ENCODE measurements around the gene PFKFB1. TPM values are rescaled to one million over a fixed set of nuclear protein-coding genes. Genes with fewer than 3 reads are reported as not detected.
"Not testable (repeated sequence)": the region's sequence is repeated elsewhere in the genome, so short reads cannot be mapped to it uniquely, and the experiment has no call there.

Gene PFKFB1
- total RNA-seq, 1 donor from 2014 or later: 0.58 TPM

GRCh38 chrX:55006827-55007621 is 13.0 kb upstream of the PFKFB1 start:
- Mint-ChIP-seq H3K27ac (no peak overlapping the region), H3K4me3 (no peak overlapping the region), H3K36me3 (ENCODE audit: low read depth) (peaks cover 49% of the 10 kb centered on the region), H3K4me1 (peaks cover 18% of the 10 kb centered on the region), H3K9me3 (no peaks in the 10 kb centered on the region), H3K27me3 (no peaks in the 10 kb centered on the region)
- no peak for DNase-seq
- intact Hi-C loops (cut with micrococcal nuclease): loop anchor here (10.0 kb wide), 1 partner anchor 82 kb away; the partner anchor contains the start of gene TRO

GRCh38 chrX:55005256-55005655 is 11.3 kb upstream of the PFKFB1 start:
- Mint-ChIP-seq H3K27ac (peak overlapping the region; percentile 59), H3K4me3 (no peak overlapping the region), H3K9me3 (no peaks in the 10 kb centered on the region), H3K4me1 (peaks cover 24% of the 10 kb centered on the region), H3K36me3 (ENCODE audit: low read depth) (peaks cover 51% of the 10 kb centered on the region), H3K27me3 (no peaks in the 10 kb centered on the region)
- DNase-seq: no peak
- intact Hi-C loops (cut with micrococcal nuclease): loop anchor here (10.0 kb wide), 1 partner anchor 80 kb away; the partner anchor contains the start of gene TRO

GRCh38 chrX:55004231-55004630 is 10.2 kb upstream of the PFKFB1 start:
- no peak overlapping the region for H3K4me3 Mint-ChIP-seq
- intact Hi-C loops (cut with micrococcal nuclease): loop anchor here (5.0 to 10.0 kb wide), 3 partner anchors 79 to 1728 kb away; partner anchors contain the start of genes GNL3L and TRO

GRCh38 chrX:54999717-55000598 is 6.0 kb upstream of the PFKFB1 start, which contains the start of gene APEX2:
APEX2 (plus strand) TSS chrX:55000363; CDS start chrX:55000423, 60 bp downstream.
- Mint-ChIP-seq H3K9me3 (no peaks in the 10 kb centered on the region), H3K4me3 (peak within 1 kb of the TSS; percentile 97), H3K4me1 (peaks cover 14% of the 10 kb centered on the region), H3K36me3 (ENCODE audit: low read depth) (peaks cover 27% of the 10 kb centered on the region), H3K27ac (peak within 1 kb of the TSS; percentile 87), H3K27me3 (no peaks in the 10 kb centered on the region)
- intact Hi-C loops (cut with micrococcal nuclease): loop anchor here (1.0 to 10.0 kb wide), 6 partner anchors 75 to 1732 kb away; partner anchors contain the start of genes GNL3L and TRO
- peak; percentile 96 for DNase-seq

More at GRCh38 chrX:55004231-55004630, 10.2 kb upstream of the PFKFB1 start:
- no peak for DNase-seq
- peaks cover 24% of the 10 kb centered on the region for H3K4me1 Mint-ChIP-seq
- H3K36me3 Mint-ChIP-seq (ENCODE audit: low read depth): peaks cover 51% of the 10 kb centered on the region
- no peaks in the 10 kb centered on the region for H3K27me3 Mint-ChIP-seq
- H3K27ac Mint-ChIP-seq: no peak overlapping the region
- no peaks in the 10 kb centered on the region for H3K9me3 Mint-ChIP-seq

GRCh38 chrX:54995621-54996020 is 1.6 kb upstream of the PFKFB1 start:
- H3K9me3 Mint-ChIP-seq: no peaks in the 10 kb centered on the region
- no peak for DNase-seq
- no peak overlapping the region for H3K27ac Mint-ChIP-seq
- no peaks in the 10 kb centered on the region for H3K36me3 Mint-ChIP-seq (ENCODE audit: low read depth)
- H3K27me3 Mint-ChIP-seq: no peaks in the 10 kb centered on the region
- intact Hi-C loops (cut with micrococcal nuclease): no loop called here
- H3K4me3 Mint-ChIP-seq: no peak overlapping the region
- H3K4me1 Mint-ChIP-seq: no peaks in the 10 kb centered on the region

GRCh38 chrX:54994668-54995351 is 822 bp upstream of the PFKFB1 start:
- H3K4me3 Mint-ChIP-seq: no peak overlapping the region
- no peak overlapping the region for H3K27ac Mint-ChIP-seq
- intact Hi-C loops (cut with micrococcal nuclease): no loop called here

GRCh38 chrX:54992911-54993622 is 921 bp downstream of the PFKFB1 start:
- DNase-seq: no peak
- intact Hi-C loops (cut with micrococcal nuclease): no loop called here
- no peak overlapping the region for H3K27ac Mint-ChIP-seq
- no peaks in the 10 kb centered on the region for H3K4me1 Mint-ChIP-seq
- H3K4me3 Mint-ChIP-seq: no peak overlapping the region
- no peaks in the 10 kb centered on the region for H3K9me3 Mint-ChIP-seq
- no peaks in the 10 kb centered on the region for H3K27me3 Mint-ChIP-seq
- H3K36me3 Mint-ChIP-seq (ENCODE audit: low read depth): no peaks in the 10 kb centered on the region

More at GRCh38 chrX:54994668-54995351, 822 bp upstream of the PFKFB1 start:
- Mint-ChIP-seq H3K36me3 (ENCODE audit: low read depth) (no peaks in the 10 kb centered on the region), H3K4me1 (no peaks in the 10 kb centered on the region), H3K27me3 (no peaks in the 10 kb centered on the region), H3K9me3 (no peaks in the 10 kb centered on the region)
- no peak for DNase-seq

GRCh38 chrX:54991706-54992105 is 2.3 kb downstream of the PFKFB1 start:
- Mint-ChIP-seq H3K9me3 (no peaks in the 10 kb centered on the region), H3K4me3 (no peak overlapping the region), H3K4me1 (no peaks in the 10 kb centered on the region), H3K27me3 (no peaks in the 10 kb centered on the region), H3K36me3 (ENCODE audit: low read depth) (no peaks in the 10 kb centered on the region), H3K27ac (no peak overlapping the region)
- DNase-seq: no peak
- intact Hi-C loops (cut with micrococcal nuclease): no loop called here

GRCh38 chrX:54983306-54983705 is 10.7 kb downstream of the PFKFB1 start:
- intact Hi-C loops (cut with micrococcal nuclease); H3K27me3 Mint-ChIP-seq; H3K27ac Mint-ChIP-seq; H3K4me3 Mint-ChIP-seq; H3K9me3 Mint-ChIP-seq; H3K4me1 Mint-ChIP-seq; H3K36me3 Mint-ChIP-seq (ENCODE audit: low read depth); DNase-seq: not testable (repeated sequence)

- H3K4me3 Mint-ChIP-seq: no peak overlapping the region
Measured at GRCh38 chrX:54980334-54980733, 13.7 kb downstream of the PFKFB1 start.

GRCh38 chrX:54979432-54979831 is 14.6 kb downstream of the PFKFB1 start:
- no peaks in the 10 kb centered on the region for H3K4me1 Mint-ChIP-seq
- no peak overlapping the region for H3K4me3 Mint-ChIP-seq
- H3K36me3 Mint-ChIP-seq (ENCODE audit: low read depth): no peaks in the 10 kb centered on the region
- DNase-seq: no peak
- peaks cover 1% of the 10 kb centered on the region for H3K27me3 Mint-ChIP-seq
- intact Hi-C loops (cut with micrococcal nuclease): no loop called here
- no peak overlapping the region for H3K27ac Mint-ChIP-seq
- no peaks in the 10 kb centered on the region for H3K9me3 Mint-ChIP-seq

More at GRCh38 chrX:54980334-54980733, 13.7 kb downstream of the PFKFB1 start:
- Mint-ChIP-seq H3K4me1 (no peaks in the 10 kb centered on the region), H3K9me3 (no peaks in the 10 kb centered on the region), H3K27me3 (peaks cover 1% of the 10 kb centered on the region), H3K27ac (no peak overlapping the region), H3K36me3 (ENCODE audit: low read depth) (no peaks in the 10 kb centered on the region)
- intact Hi-C loops (cut with micrococcal nuclease): no loop called here
- DNase-seq: no peak

- no peaks in the 10 kb centered on the region for H3K9me3 Mint-ChIP-seq
- intact Hi-C loops (cut with micrococcal nuclease): no loop called here
- H3K4me3 Mint-ChIP-seq: no peak overlapping the region
- H3K4me1 Mint-ChIP-seq: no peaks in the 10 kb centered on the region
- no peak for DNase-seq
- H3K27ac Mint-ChIP-seq: no peak overlapping the region
- H3K36me3 Mint-ChIP-seq (ENCODE audit: low read depth): no peaks in the 10 kb centered on the region
- H3K27me3 Mint-ChIP-seq: peaks cover 1% of the 10 kb centered on the region
Measured at GRCh38 chrX:54978448-54978847, 15.5 kb downstream of the PFKFB1 start.

- DNase-seq: no peak
- no peaks in the 10 kb centered on the region for H3K9me3 Mint-ChIP-seq
- H3K27ac Mint-ChIP-seq: no peak overlapping the region
- no peaks in the 10 kb centered on the region for H3K36me3 Mint-ChIP-seq (ENCODE audit: low read depth)
- intact Hi-C loops (cut with micrococcal nuclease): no loop called here
- H3K4me3 Mint-ChIP-seq: no peak overlapping the region
- no peaks in the 10 kb centered on the region for H3K4me1 Mint-ChIP-seq
- peaks cover 1% of the 10 kb centered on the region for H3K27me3 Mint-ChIP-seq
Measured at GRCh38 chrX:54977387-54977786, 16.6 kb downstream of the PFKFB1 start.
